H1 (cell line): ENCODE data around the gene TPRG1L. TPM values are rescaled to one million over a fixed set of nuclear protein-coding genes. Genes with fewer than 3 reads are reported as not detected.

Experiments used
- POU5F1 ChIP-seq: IDR thresholded peaks from 2 replicates; pipeline ENCODE4 v1.6.1; 2011; ENCODE audit warnings: low read depth, mild to moderate bottlenecking, low read length, moderate library complexity
- polyA plus RNA-seq, 7 experiments: library from polyadenylated mRNA; depleted of rRNA in 3 of 7; stranded (reverse) in 5 of 7; unstranded in 2 of 7; fragments of >200 nt in 5 of 7; fragments of 200-250 nt in 2 of 7; gene quantifications; 1 replicate in 5 of 7; 2 replicates in 1 of 7; 4 replicates in 1 of 7; pipeline versions ENCODE4 v1.2.1 to v1.2.3, GENCODE V29; 2011 to 2013; ENCODE audit warnings: missing spikeins in 2 of 7, mixed read lengths in 2 of 7
- total RNA-seq: library from RNA; stranded (reverse); fragmentation: NEBNext Ultra II Directional; extraction: Animal tissue kit (Norgen Biotek cat#: 25700); gene quantifications from 2 replicates; pipeline ENCODE4 v1.2.1, GENCODE V29; 2021

TPRG1L gene
- total and polyA plus RNA-seq, 2 of the 8 experiments (the other 6 are each of a cell fraction or from before 2014, with no cell fraction given), result 21.7 to 22.3 TPM

GRCh38 chr1:3578906-3579305 lies 45.9 kb upstream of the TPRG1L start (continued):
- TF ChIP-seq POU5F1, result no peak
